ENCODE data around the gene KIAA0232. TPM values are rescaled to one million over a fixed set of nuclear protein-coding genes. Genes with fewer than 3 reads are reported as not detected.
A peak's percentile ranks its signal among the peaks of the same experiment; 100 is the strongest.

KIAA0232 gene
- total RNA-seq, 2 experiments from 2014 or later, result 16.5 to 17.3 TPM

DNA sequence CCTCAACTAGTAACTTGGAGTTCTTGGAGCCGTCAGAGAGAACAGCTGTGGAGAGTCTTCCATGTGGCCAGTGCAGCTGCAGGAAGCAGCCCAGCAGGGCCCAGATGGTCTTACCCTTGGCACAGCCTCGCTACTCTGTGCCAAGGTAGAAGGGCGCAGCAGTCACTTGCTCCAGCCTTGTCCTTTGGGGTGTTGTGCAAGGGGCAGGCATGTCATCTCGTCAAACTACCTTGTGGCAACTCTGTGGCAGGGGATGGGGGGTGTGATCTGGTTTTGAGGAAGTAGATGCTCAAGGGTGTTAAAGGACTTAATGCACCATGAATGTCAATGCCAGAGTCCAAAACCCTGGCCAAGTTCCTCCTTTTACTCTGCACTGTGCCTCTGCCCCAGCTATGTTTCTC lies 92.9 kb downstream of the KIAA0232 start:
- no peak for DNase-seq
- Mint-ChIP-seq H3K4me3 (no peak overlapping the region), H3K27ac (no peak overlapping the region), H3K27me3 (no peaks in the 10 kb centered on the region), H3K9me3 (no peaks in the 10 kb centered on the region), H3K4me1 (peaks cover 9% of the 10 kb centered on the region), H3K36me3 (ENCODE audit: low read depth) (peaks cover 25% of the 10 kb centered on the region)
- ChIA-PET POLR2A (no interaction called here), CTCF (interaction anchor here (1.3 to 4.2 kb wide), 3 partner anchors 9 to 201 kb away, joined by 4 to 40 read pairs (median 6); no protein-coding TSS in a partner anchor)

- Mint-ChIP-seq H3K4me3 (no peak overlapping the region), H3K36me3 (ENCODE audit: low read depth) (peaks cover 33% of the 10 kb centered on the region), H3K27ac (peak overlapping the region; percentile 15), H3K27me3 (no peaks in the 10 kb centered on the region), H3K4me1 (peaks cover 9% of the 10 kb centered on the region), H3K9me3 (no peaks in the 10 kb centered on the region)
- no peak for DNase-seq
- ChIA-PET POLR2A (interaction anchor here (0.7 kb wide), 1 partner anchor 201 kb away, joined by 6 read pairs; no protein-coding TSS in a partner anchor), CTCF (interaction anchor here (1.0 to 1.3 kb wide), 2 partner anchors 15 to 202 kb away, joined by 3 to 4 read pairs; no protein-coding TSS in a partner anchor)
Measured at GRCh38 chr4:6876440-6876839, 93.9 kb downstream of the KIAA0232 start.

GRCh38 chr4:6877067-6877466 lies 94.5 kb downstream of the KIAA0232 start:
- peaks cover 9% of the 10 kb centered on the region for H3K4me1 Mint-ChIP-seq
- peak; percentile 1 for DNase-seq
- no peak overlapping the region for H3K4me3 Mint-ChIP-seq
- H3K36me3 Mint-ChIP-seq (ENCODE audit: low read depth), result peaks cover 38% of the 10 kb centered on the region
- no peak overlapping the region for H3K27ac Mint-ChIP-seq
- no peaks in the 10 kb centered on the region for H3K9me3 Mint-ChIP-seq
- POLR2A ChIA-PET, result no interaction called here
- H3K27me3 Mint-ChIP-seq, result no peaks in the 10 kb centered on the region
- CTCF ChIA-PET, result no interaction called here

DNA sequence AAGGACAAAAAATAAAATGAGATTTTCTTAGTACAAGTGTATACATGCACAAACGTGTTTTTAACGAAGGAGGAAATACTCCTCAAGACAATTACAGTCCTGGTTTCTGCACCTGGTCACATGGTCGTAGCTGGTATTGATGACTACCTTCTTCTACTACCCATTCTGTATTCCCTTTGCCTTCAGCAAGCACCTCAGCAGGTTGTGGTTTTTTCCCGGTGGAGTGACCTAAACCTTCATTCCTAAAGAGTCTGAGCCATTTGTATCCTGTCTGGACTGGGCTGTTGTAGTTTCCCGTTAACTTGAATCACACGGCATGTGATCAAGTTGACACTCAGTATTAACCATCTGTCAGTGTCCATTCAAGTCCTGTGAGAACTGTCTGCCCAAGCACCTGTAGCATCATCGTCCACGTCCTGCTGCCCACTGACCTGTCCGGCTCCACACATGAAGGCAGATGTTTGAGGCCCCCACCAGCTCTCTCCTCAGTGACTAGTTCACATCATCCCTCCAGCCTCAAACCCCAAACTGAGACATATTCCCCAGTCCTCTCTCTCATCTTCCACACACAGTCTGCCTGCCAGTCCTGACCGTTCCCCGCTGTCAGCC lies 96.0 kb downstream of the KIAA0232 start:
- Mint-ChIP-seq H3K27ac (no peak overlapping the region), H3K4me3 (no peak overlapping the region), H3K9me3 (no peaks in the 10 kb centered on the region), H3K36me3 (ENCODE audit: low read depth) (peaks cover 41% of the 10 kb centered on the region), H3K27me3 (no peaks in the 10 kb centered on the region), H3K4me1 (peaks cover 9% of the 10 kb centered on the region)
- POLR2A ChIA-PET, result no interaction called here
- CTCF ChIA-PET, result interaction anchor here (0.7 kb wide), 1 partner anchor 10 kb away, joined by 3 read pairs; no protein-coding TSS in a partner anchor
- peak; percentile 3 for DNase-seq

- no peak overlapping the region for H3K27ac Mint-ChIP-seq
- no peaks in the 10 kb centered on the region for H3K27me3 Mint-ChIP-seq
- peaks cover 9% of the 10 kb centered on the region for H3K4me1 Mint-ChIP-seq
- CTCF ChIA-PET, result no interaction called here
- no peak overlapping the region for H3K4me3 Mint-ChIP-seq
- no peaks in the 10 kb centered on the region for H3K9me3 Mint-ChIP-seq
- no peak for DNase-seq
- H3K36me3 Mint-ChIP-seq (ENCODE audit: low read depth), result peaks cover 39% of the 10 kb centered on the region
- POLR2A ChIA-PET, result no interaction called here
Measured at GRCh38 chr4:6880691-6881090, 98.2 kb downstream of the KIAA0232 start.

GRCh38 chr4:6881908-6882307 lies 99.4 kb downstream of the KIAA0232 start:
- CTCF ChIA-PET, result interaction anchor here (1.2 to 6.4 kb wide), 2 partner anchors 8 to 10 kb away, joined by 3 to 40 read pairs; no protein-coding TSS in a partner anchor
- H3K4me1 Mint-ChIP-seq, result peaks cover 3% of the 10 kb centered on the region
- peaks cover 34% of the 10 kb centered on the region for H3K36me3 Mint-ChIP-seq (ENCODE audit: low read depth)
- no peaks in the 10 kb centered on the region for H3K27me3 Mint-ChIP-seq
- H3K9me3 Mint-ChIP-seq, result no peaks in the 10 kb centered on the region
- DNase-seq, result no peak
- H3K4me3 Mint-ChIP-seq, result no peak overlapping the region
- no peak overlapping the region for H3K27ac Mint-ChIP-seq
- POLR2A ChIA-PET, result no interaction called here

DNA sequence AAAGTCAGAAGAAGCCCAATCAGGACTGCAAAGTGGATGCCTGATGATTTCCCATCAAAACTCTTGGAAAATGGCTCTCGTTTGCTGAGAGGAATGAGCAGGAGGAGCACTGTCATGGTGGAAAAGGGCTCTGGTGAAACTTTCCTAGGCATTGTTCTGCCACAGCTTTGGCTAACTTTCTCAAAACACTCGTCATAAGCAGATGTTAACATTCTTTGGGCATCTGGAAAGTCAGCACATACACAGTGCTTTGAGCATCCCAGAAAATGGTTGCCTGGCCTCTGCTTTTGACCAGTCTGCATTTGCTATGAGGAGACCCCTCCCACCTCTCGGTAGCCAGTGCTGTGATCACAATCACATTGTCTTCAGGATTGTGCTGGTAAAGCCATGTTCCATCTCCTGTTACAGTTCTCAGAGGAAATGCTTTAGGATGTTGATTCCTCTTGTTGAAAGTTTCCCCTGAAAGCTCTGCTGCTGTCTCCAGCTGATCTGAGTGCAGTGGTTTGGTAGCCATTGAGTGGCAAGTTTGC lies 101.9 kb downstream of the KIAA0232 start:
- H3K4me1 Mint-ChIP-seq, result no peaks in the 10 kb centered on the region

GRCh38 chr4:6885953-6886557 lies 103.5 kb downstream of the KIAA0232 start:
- Mint-ChIP-seq H3K27ac (peak overlapping the region; percentile 19), H3K36me3 (ENCODE audit: low read depth) (peaks cover 21% of the 10 kb centered on the region)

More for the DNA sequence above, 101.9 kb downstream of the KIAA0232 start:
- Mint-ChIP-seq H3K9me3 (no peaks in the 10 kb centered on the region), H3K36me3 (ENCODE audit: low read depth) (peaks cover 18% of the 10 kb centered on the region), H3K27ac (no peak overlapping the region), H3K27me3 (no peaks in the 10 kb centered on the region), H3K4me3 (no peak overlapping the region)
- DNase-seq, result no peak
- CTCF ChIA-PET, result interaction anchor here (0.8 to 6.4 kb wide), 5 partner anchors 10 to 187 kb away, joined by 4 to 40 read pairs (median 5); no protein-coding TSS in a partner anchor
- POLR2A ChIA-PET, result no interaction called here

GRCh38 chr4:6886886-6887285 lies 104.4 kb downstream of the KIAA0232 start:
- POLR2A ChIA-PET, result no interaction called here
- H3K27ac Mint-ChIP-seq, result no peak overlapping the region
- no peaks in the 10 kb centered on the region for H3K27me3 Mint-ChIP-seq
- H3K9me3 Mint-ChIP-seq, result peaks cover 10% of the 10 kb centered on the region
- H3K36me3 Mint-ChIP-seq (ENCODE audit: low read depth), result peaks cover 13% of the 10 kb centered on the region
- CTCF ChIA-PET, result interaction anchor here (1.3 to 6.4 kb wide), 4 partner anchors 13 to 167 kb away, joined by 4 to 40 read pairs (median 9); no protein-coding TSS in a partner anchor
- H3K4me3 Mint-ChIP-seq, result no peak overlapping the region
- H3K4me1 Mint-ChIP-seq, result peaks cover 7% of the 10 kb centered on the region
- no peak for DNase-seq

More at GRCh38 chr4:6885953-6886557, 103.5 kb downstream of the KIAA0232 start:
- DNase-seq, result no peak
- ChIA-PET POLR2A (no interaction called here), CTCF (interaction anchor here (0.8 to 6.4 kb wide), 5 partner anchors 12 to 170 kb away, joined by 3 to 40 read pairs (median 9); partner anchors contain the start of gene BLOC1S4)
- H3K9me3 Mint-ChIP-seq, result peaks cover 10% of the 10 kb centered on the region
- no peaks in the 10 kb centered on the region for H3K27me3 Mint-ChIP-seq
- H3K4me3 Mint-ChIP-seq, result no peak overlapping the region
- H3K4me1 Mint-ChIP-seq, result no peaks in the 10 kb centered on the region

GRCh38 chr4:6887591-6888371 lies 105.3 kb downstream of the KIAA0232 start:
- POLR2A ChIA-PET, result no interaction called here

DNA sequence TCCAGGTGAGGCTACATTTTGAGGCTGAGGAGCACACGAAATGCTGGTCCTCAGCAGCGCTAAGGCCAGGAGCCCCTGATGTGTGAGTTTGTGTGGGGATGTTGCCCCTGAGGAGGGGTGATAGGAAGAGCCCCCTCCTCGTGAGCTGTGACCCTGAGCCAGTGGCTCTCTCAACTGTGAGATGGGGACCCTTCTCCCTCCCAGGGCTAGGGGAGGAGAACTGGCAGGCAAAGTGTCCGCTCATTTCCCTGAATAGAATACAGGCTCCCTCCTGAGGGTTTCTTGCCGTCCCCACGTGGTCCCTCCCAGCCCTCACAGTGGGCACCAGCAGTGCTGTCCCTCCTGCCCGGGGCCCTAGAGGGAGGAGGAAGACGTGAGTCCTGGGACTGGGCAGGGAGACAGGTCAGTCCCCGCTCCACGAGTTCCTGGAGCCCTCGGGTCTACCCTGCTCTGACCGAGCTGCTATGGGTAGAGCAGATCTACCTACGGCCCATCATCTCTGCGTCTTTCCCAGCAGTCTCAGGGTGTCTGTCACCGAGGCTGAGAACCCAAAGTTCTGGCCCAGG lies 106.1 kb downstream of the KIAA0232 start:
- peaks cover 10% of the 10 kb centered on the region for H3K9me3 Mint-ChIP-seq
- ChIA-PET CTCF (no interaction called here), POLR2A (no interaction called here)
- H3K4me3 Mint-ChIP-seq, result no peak overlapping the region
- DNase-seq, result no peak
- no peak overlapping the region for H3K27ac Mint-ChIP-seq
- H3K36me3 Mint-ChIP-seq (ENCODE audit: low read depth), result peaks cover 10% of the 10 kb centered on the region
- no peaks in the 10 kb centered on the region for H3K27me3 Mint-ChIP-seq
- H3K4me1 Mint-ChIP-seq, result peaks cover 23% of the 10 kb centered on the region

More at GRCh38 chr4:6887591-6888371, 105.3 kb downstream of the KIAA0232 start:
- Mint-ChIP-seq H3K36me3 (ENCODE audit: low read depth) (peaks cover 10% of the 10 kb centered on the region), H3K27ac (no peak overlapping the region), H3K4me3 (no peak overlapping the region), H3K9me3 (peaks cover 10% of the 10 kb centered on the region), H3K4me1 (peaks cover 16% of the 10 kb centered on the region), H3K27me3 (no peaks in the 10 kb centered on the region)
- CTCF ChIA-PET, result interaction anchor here (1.3 to 6.4 kb wide), 3 partner anchors 14 to 168 kb away, joined by 4 to 40 read pairs (median 9); no protein-coding TSS in a partner anchor
- DNase-seq, result no peak

DNA sequence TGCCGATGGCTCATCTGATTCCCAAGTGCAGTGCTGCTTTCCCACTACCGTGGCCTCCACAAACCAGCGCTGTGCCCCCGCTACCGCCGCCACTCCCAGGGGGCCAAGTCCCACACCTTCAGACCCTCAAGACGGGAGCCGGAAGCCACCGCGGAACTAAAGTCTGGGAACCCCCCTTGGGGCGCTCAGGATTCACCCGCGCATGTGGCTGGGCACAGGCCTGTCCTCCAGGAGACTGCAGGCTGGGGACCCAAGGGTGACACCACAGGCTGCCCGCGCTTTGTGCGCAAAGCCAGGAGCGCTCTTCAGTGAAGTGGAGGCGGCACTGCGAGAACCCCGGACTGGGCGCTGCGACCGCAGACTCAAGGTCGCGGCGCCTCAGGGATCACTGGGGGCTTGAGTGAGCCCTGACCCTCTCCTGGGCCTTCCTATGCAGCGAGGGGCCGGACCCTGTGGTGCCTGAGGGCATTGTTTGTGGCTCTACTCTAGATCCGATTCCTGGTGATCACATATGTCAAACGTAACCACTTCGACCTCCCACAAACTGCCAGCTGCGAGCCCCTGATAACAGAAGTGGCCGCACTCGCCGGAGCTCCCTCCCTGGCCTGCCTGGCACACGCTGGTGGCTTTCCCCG lies 106.7 kb downstream of the KIAA0232 start:
- Mint-ChIP-seq H3K4me1 (peaks cover 28% of the 10 kb centered on the region), H3K9me3 (peaks cover 10% of the 10 kb centered on the region), H3K27me3 (no peaks in the 10 kb centered on the region), H3K27ac (no peak overlapping the region), H3K4me3 (no peak overlapping the region), H3K36me3 (ENCODE audit: low read depth) (peaks cover 10% of the 10 kb centered on the region)
- ChIA-PET CTCF (interaction anchor here (1.0 kb wide), 1 partner anchor 17 kb away, joined by 4 read pairs; no protein-coding TSS in a partner anchor), POLR2A (no interaction called here)
- no peak for DNase-seq
